Occipital lobe (tissue), 2 donors: ENCODE results near the gene MLKL. TPM values are rescaled to one million over a fixed set of nuclear protein-coding genes. Genes with fewer than 3 reads are reported as not detected.
"Not testable (repeated sequence)": the region's sequence is repeated elsewhere in the genome, so short reads cannot be mapped to it uniquely, and the experiment has no call there.

Source experiments
- DNase-seq: peaks from one replicate; lab custom pipeline; 2025; lab: John Stamatoyannopoulos, UW
- total RNA-seq: library from RNA; depleted of rRNA; stranded (reverse); fragments of >200 nt; gene quantifications from one replicate; pipeline ENCODE4 v1.2.3, GENCODE V29; 2014

Gene MLKL
- total RNA-seq, 1 donor from 2014 or later, result 0.47 TPM

GRCh38 chr16:74732707-74733350, 32.2 kb upstream of the MLKL start:
- DNase-seq, result no peak

- no peak for DNase-seq
Observed at GRCh38 chr16:74731853-74732477, 31.3 kb upstream of the MLKL start.

GRCh38 chr16:74729783-74730683, 29.4 kb upstream of the MLKL start:
- no peak for DNase-seq

GRCh38 chr16:74727903-74728302, 27.2 kb upstream of the MLKL start:
- DNase-seq, result no peak

GRCh38 chr16:74726716-74727115, 26.1 kb upstream of the MLKL start:
- DNase-seq, result no peak

- DNase-seq, result no peak
Observed at GRCh38 chr16:74725651-74726455, 25.2 kb upstream of the MLKL start.

GRCh38 chr16:74724820-74725549, 24.3 kb upstream of the MLKL start:
- DNase-seq, result peak; percentile 88

- DNase-seq, result no peak
Observed at GRCh38 chr16:74723256-74723655, 22.6 kb upstream of the MLKL start.

GRCh38 chr16:74722156-74722555, 21.5 kb upstream of the MLKL start:
- DNase-seq, result not testable (repeated sequence)

GRCh38 chr16:74721716-74722115, 21.1 kb upstream of the MLKL start:
- DNase-seq, result no peak

- DNase-seq, result no peak
Observed at GRCh38 chr16:74720579-74720978, 19.9 kb upstream of the MLKL start.

GRCh38 chr16:74718741-74719610, 18.3 kb upstream of the MLKL start:
- DNase-seq, result no peak

GRCh38 chr16:74718140-74718539, 17.5 kb upstream of the MLKL start:
- DNase-seq, result no peak

- DNase-seq, result no peak
Observed at GRCh38 chr16:74717367-74717766, 16.7 kb upstream of the MLKL start.

- DNase-seq, result no peak
Observed at GRCh38 chr16:74716355-74716754, 15.7 kb upstream of the MLKL start.

GRCh38 chr16:74713876-74714275, 13.2 kb upstream of the MLKL start:
- no peak for DNase-seq

- no peak for DNase-seq
Observed at GRCh38 chr16:74713325-74713724, 12.7 kb upstream of the MLKL start.

GRCh38 chr16:74711938-74712337, 11.3 kb upstream of the MLKL start:
- DNase-seq, result no peak

- no peak for DNase-seq
Observed at GRCh38 chr16:74710401-74710800, 9.7 kb upstream of the MLKL start.

- DNase-seq, result peak; percentile 83
Observed at GRCh38 chr16:74709441-74709877, 8.8 kb upstream of the MLKL start.
